SK-N-MC (cell line): Measurements from ENCODE around the gene NOS1AP.
"Not testable (repeated sequence)": the region's sequence is repeated elsewhere in the genome, so short reads cannot be mapped to it uniquely, and the experiment has no call there.

ENCODE experiments used
- EZH2 ChIP-seq: fragments of 200-600 bp; sonication (generic); IDR thresholded peaks from one replicate; pipeline ENCODE4 v1.6.1; 2017; ENCODE audit warnings: antibody characterized with exemption
- FOXP2 ChIP-seq: optimal IDR thresholded peaks from 2 replicates; pipeline ENCODE3; 2011; ENCODE audit warnings: mild to moderate bottlenecking, moderate library complexity; ENCODE audit not compliant: insufficient read depth; ENCODE audit errors: extremely low read length, control extremely low read depth
- POLR2AphosphoS5 ChIP-seq: IDR thresholded peaks from 2 replicates; pipeline ENCODE4 v1.6.1; 2012; ENCODE audit warnings: mild to moderate bottlenecking, low read depth, low read length, borderline replicate concordance

DNA sequence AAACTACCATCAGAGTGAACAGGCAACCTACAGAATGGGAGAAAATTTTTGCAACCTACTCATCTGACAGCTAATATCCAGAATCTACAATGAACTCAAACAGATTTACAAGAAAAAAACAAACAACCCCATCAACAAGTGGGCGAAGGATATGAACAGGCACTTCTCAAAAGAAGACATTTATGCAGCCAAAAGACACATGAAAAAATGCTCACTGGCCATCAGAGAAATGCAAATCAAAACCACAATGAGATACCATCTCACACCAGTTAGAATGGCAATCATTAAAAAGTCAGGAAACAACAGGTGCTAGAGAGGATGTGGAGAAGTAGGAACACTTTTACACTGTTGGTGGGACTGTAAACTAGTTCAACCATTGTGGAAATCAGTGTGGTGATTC is 104.1 kb downstream of the NOS1AP start:
- TF ChIP-seq EZH2, POLR2AphosphoS5, FOXP2: not testable (repeated sequence)
